ENCODE measurements around the gene LPO.
A peak's percentile ranks its signal among the peaks of the same experiment; 100 is the strongest.

Gene LPO

DNA sequence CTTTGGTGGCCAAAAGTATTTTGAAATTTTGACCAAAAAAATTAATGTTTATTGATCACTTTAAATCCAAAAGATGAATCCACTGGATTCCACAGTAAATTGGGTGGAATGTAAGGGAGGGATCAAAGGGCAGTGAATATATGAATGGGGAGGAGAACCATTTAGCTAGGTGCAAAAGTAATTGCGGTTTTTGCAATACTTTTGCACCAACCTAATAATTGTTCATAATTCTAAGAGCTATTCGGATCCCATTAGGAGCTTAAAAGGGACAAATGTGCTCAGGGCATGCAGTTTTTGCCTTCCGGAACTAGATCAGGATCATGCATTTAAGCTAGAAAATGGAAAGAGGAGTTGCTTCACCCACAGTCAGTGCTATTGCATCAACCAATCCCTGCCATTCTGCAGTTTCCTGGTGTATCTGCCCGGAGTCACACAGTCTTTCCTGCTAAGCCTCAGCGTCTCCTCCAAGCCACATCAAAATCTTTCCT is at the start of gene LPO:
TSS of gene LPO (plus strand) at position 438 of the 488 bp plus-strand sequence. CDS start 4,396 bp downstream, outside the sequence.
- Histone ChIP-seq H3K9ac (ENCODE audit: low read length) (no peak within 1 kb of the TSS), H3K4me3 (ENCODE audit: low read length) (no peak within 1 kb of the TSS), H3K27me3 (ENCODE audit: low read depth, low read length) (peaks cover 89% of the 10 kb centered on the region), H2AFZ (ENCODE audit: low read depth, low read length) (no peak within 1 kb of the TSS), H3K4me1 (ENCODE audit: low read length) (peaks cover 21% of the 10 kb centered on the region), H3K36me3 (replicated peaks; ENCODE audit: low read depth, low read length) (no peaks in the 10 kb centered on the region), H4K20me1 (ENCODE audit: insufficient read depth, low read length) (peaks cover 9% of the 10 kb centered on the region; the same call in 1 of the 2 replicates), H3K4me2 (ENCODE audit: low read length) (no peak within 1 kb of the TSS), H3K79me2 (ENCODE audit: low read length) (no peaks in the 10 kb centered on the region), H3K9me3 (ENCODE audit: insufficient read depth, low read length) (no peaks in the 10 kb centered on the region), H3K27ac (ENCODE audit: low read length) (no peak within 1 kb of the TSS)
- TF ChIP-seq, protein P1, sequence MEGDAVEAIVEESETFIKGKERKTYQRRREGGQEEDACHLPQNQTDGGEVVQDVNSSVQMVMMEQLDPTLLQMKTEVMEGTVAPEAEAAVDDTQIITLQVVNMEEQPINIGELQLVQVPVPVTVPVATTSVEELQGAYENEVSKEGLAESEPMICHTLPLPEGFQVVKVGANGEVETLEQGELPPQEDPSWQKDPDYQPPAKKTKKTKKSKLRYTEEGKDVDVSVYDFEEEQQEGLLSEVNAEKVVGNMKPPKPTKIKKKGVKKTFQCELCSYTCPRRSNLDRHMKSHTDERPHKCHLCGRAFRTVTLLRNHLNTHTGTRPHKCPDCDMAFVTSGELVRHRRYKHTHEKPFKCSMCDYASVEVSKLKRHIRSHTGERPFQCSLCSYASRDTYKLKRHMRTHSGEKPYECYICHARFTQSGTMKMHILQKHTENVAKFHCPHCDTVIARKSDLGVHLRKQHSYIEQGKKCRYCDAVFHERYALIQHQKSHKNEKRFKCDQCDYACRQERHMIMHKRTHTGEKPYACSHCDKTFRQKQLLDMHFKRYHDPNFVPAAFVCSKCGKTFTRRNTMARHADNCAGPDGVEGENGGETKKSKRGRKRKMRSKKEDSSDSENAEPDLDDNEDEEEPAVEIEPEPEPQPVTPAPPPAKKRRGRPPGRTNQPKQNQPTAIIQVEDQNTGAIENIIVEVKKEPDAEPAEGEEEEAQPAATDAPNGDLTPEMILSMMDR (IDR thresholded peaks at IDR 0.05; ENCODE audit: low read depth, low read length) = no peak
- TF ChIP-seq EZH2phosphoT487 (IDR thresholded peaks at IDR 0.05; ENCODE audit: low read depth) = 0 out of 2 replicates have a peak, but pooled peaks have one; percentile 8

DNA sequence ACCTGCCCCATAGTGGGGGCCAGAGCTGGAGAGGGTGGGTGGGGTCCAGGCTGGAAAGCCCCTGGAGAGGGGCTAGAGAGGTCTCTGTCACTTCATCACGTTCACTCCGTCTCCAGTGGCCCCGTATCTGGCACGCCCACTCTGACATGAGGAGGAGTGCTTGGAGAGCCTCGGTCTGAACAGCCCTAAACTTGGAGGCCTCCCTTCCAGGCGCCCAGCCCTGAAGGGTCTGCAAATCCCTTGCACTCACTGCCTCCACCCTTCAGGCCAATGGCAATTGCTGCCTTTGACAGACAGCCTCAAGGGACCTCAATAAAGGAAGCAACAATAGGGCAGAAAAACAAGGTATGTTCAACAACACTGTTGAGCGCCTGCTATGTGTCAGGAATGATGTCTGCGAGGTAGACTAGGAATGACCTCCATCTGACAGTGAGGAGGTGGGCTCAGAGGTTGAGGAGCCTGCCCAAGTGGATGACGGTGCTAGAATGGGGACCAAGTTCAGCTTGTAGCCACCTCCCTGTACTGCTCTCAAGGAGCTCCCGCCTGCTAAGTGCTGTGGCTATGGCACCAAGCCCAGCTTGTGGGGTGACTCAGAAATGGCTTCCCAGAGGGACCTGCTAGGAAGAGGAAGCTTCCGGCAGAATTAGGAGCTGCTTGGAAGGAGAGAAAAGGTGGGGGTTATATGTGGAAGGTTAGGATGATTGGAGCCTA is 48.8 kb upstream of the LPO start:
- TF ChIP-seq EZH2phosphoT487 (IDR thresholded peaks at IDR 0.05; ENCODE audit: low read depth) = no peak
- TF ChIP-seq, protein P1 (IDR thresholded peaks at IDR 0.05; ENCODE audit: low read depth, low read length) = no peak
- Histone ChIP-seq H2AFZ (ENCODE audit: low read depth, low read length) (no peak overlapping the region), H3K79me2 (ENCODE audit: low read length) (no peaks in the 10 kb centered on the region), H3K27ac (ENCODE audit: low read length) (no peak overlapping the region), H3K9me3 (ENCODE audit: insufficient read depth, low read length) (no peaks in the 10 kb centered on the region), H3K4me3 (ENCODE audit: low read length) (no peak overlapping the region), H4K20me1 (ENCODE audit: insufficient read depth, low read length) (no peaks in the 10 kb centered on the region), H3K36me3 (replicated peaks; ENCODE audit: low read depth, low read length) (no peaks in the 10 kb centered on the region), H3K9ac (ENCODE audit: low read length) (no peak overlapping the region), H3K4me1 (ENCODE audit: low read length) (peaks cover 8% of the 10 kb centered on the region; the same call in 1 of the 2 replicates), H3K27me3 (ENCODE audit: low read depth, low read length) (no peaks in the 10 kb centered on the region), H3K4me2 (ENCODE audit: low read length) (no peak overlapping the region)

DNA sequence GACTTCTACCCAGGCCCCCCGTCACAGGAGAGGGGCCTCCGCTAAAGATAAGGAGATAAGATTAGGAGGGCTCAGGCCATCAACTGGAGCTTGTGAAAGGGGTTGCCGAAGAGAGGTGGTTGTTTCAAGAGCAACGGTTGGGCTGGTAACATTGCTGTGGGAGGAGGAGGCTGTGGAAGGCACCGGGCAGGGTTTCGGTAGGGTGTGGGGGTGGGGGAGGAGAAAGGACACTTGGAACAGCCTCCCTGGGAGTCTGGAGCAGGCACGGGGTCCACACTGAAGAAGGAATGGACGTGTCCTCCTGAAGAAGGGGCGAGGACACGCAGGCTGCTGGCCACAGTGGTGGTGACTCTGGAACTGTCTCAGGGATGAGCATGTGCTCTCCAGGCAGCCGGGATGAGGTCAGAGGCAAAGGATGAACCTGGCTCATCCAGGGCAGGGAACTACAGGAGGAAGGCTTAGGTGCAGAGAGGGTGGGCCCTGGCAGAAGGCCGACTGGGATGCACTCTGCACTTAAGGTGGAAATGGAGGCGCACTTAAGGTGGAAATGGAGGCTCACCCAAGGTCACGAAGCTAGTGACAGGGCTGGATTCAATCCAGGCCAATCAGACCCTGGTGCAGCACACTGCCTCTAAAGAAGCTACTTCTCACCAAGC is 47.0 kb upstream of the LPO start:
- Histone ChIP-seq H3K27me3 (ENCODE audit: low read depth, low read length) (no peaks in the 10 kb centered on the region), H3K79me2 (ENCODE audit: low read length) (no peaks in the 10 kb centered on the region), H3K4me1 (ENCODE audit: low read length) (peaks cover 8% of the 10 kb centered on the region; the same call in 1 of the 2 replicates), H4K20me1 (ENCODE audit: insufficient read depth, low read length) (no peaks in the 10 kb centered on the region), H3K9ac (ENCODE audit: low read length) (no peak overlapping the region), H3K36me3 (replicated peaks; ENCODE audit: low read depth, low read length) (no peaks in the 10 kb centered on the region), H2AFZ (ENCODE audit: low read depth, low read length) (no peak overlapping the region), H3K9me3 (ENCODE audit: insufficient read depth, low read length) (no peaks in the 10 kb centered on the region), H3K27ac (ENCODE audit: low read length) (no peak overlapping the region), H3K4me2 (ENCODE audit: low read length) (no peak overlapping the region), H3K4me3 (ENCODE audit: low read length) (no peak overlapping the region)
- TF ChIP-seq, protein P1 (IDR thresholded peaks at IDR 0.05; ENCODE audit: low read depth, low read length) = no peak
- no peak for TF ChIP-seq EZH2phosphoT487 (IDR thresholded peaks at IDR 0.05; ENCODE audit: low read depth)

DNA sequence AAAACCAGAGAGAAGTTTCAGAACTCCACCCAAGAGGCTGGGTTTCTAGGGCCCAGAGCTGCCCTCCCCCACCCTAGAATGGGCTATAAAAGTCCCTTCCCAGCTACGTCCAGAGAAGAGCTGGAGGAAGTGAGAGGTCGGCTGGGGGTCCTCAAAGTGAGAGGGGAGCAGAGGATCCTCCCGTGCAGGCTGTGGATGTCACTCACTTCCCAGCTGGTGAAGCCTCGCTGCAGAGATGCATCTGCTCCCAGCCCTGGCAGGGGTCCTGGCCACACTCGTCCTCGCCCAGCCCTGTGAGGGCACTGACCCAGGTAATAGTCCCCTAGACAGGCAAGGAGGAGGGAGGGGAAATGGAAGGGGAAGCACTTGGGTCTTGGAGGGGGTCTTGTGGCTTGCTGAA is 45.8 kb upstream of the LPO start, which contains the start of gene EPX:
TSS of gene EPX (plus strand) at position 115 of the 400 bp plus-strand sequence. CDS start at position 236, 121 bp downstream.
- no peaks in the 10 kb centered on the region for H4K20me1 ChIP-seq (ENCODE audit: insufficient read depth, low read length)
- H3K4me1 ChIP-seq (ENCODE audit: low read length) = peaks cover 8% of the 10 kb centered on the region; the same call in 1 of the 2 replicates
- H3K4me2 ChIP-seq (ENCODE audit: low read length) = no peak within 1 kb of the TSS
- H2AFZ ChIP-seq (ENCODE audit: low read depth, low read length) = no peak within 1 kb of the TSS
- H3K9me3 ChIP-seq (ENCODE audit: insufficient read depth, low read length) = no peaks in the 10 kb centered on the region
- H3K4me3 ChIP-seq (ENCODE audit: low read length) = no peak within 1 kb of the TSS
- H3K27me3 ChIP-seq (ENCODE audit: low read depth, low read length) = no peaks in the 10 kb centered on the region
- no peaks in the 10 kb centered on the region for H3K36me3 ChIP-seq (replicated peaks; ENCODE audit: low read depth, low read length)
- no peak within 1 kb of the TSS for H3K9ac ChIP-seq (ENCODE audit: low read length)
- H3K27ac ChIP-seq (ENCODE audit: low read length) = no peak within 1 kb of the TSS
- H3K79me2 ChIP-seq (ENCODE audit: low read length) = no peaks in the 10 kb centered on the region
- no peak for TF ChIP-seq EZH2phosphoT487 (IDR thresholded peaks at IDR 0.05; ENCODE audit: low read depth)
- TF ChIP-seq, protein P1 (IDR thresholded peaks at IDR 0.05; ENCODE audit: low read depth, low read length) = no peak
